Spinal cord (tissue), 10 donors: ENCODE results near the gene STX7. TPM values are rescaled to one million over a fixed set of nuclear protein-coding genes. Genes with fewer than 3 reads are reported as not detected.

Source experiments
- DNase-seq, 6 donors: peaks; one replicate each; pipeline versions ENCODE4 v3.0.0 to v3.0.0-alpha.2; 2013 to 2015; ENCODE audit warnings: low spot score in 6 of 6, low read depth in 4 of 6
- H3K27ac ChIP-seq: one replicate; pipeline ENCODE4 v1.5.1; 2013; ENCODE audit warnings: low read depth, low read length, control low read depth
- H3K27me3 ChIP-seq: one replicate; pipeline ENCODE4 v1.6.1; 2013; ENCODE audit warnings: low read length; ENCODE audit not compliant: control insufficient read depth, insufficient read depth
- H3K36me3 ChIP-seq: one replicate; pipeline ENCODE4 v1.6.1; 2013; ENCODE audit warnings: low read length; ENCODE audit not compliant: control insufficient read depth, insufficient read depth
- H3K4me1 ChIP-seq: one replicate; pipeline ENCODE4 v1.6.1; 2013; ENCODE audit warnings: low read length; ENCODE audit not compliant: control insufficient read depth, insufficient read depth
- H3K4me3 ChIP-seq: one replicate; pipeline ENCODE4 v1.5.1; 2013; ENCODE audit warnings: low read depth, low read length, control low read depth
- H3K9me3 ChIP-seq: one replicate; pipeline ENCODE4 v1.6.1; 2013; ENCODE audit warnings: low read length; ENCODE audit not compliant: control insufficient read depth, insufficient read depth
- WGBS: methylation state at CpG from one replicate; pipeline ENCODE4 v1.1.5; 2013; ENCODE audit warnings: missing lambda C conversion rate; ENCODE audit not compliant: insufficient coverage; 5-methylcytosine and 5-hydroxymethylcytosine counted together
- polyA plus RNA-seq, 2 donors: library from polyadenylated mRNA; unstranded; fragments of 120-200 nt; gene quantifications; one replicate each; pipeline ENCODE4 v1.2.1, GENCODE V29; 2013; ENCODE audit not compliant: insufficient read length in 2 of 2
- total RNA-seq, 2 donors: library from RNA; depleted of rRNA in 1 of 2; stranded (reverse); fragments of 120-200 nt in 1 of 2; fragments of >200 nt in 1 of 2; gene quantifications; one replicate each; pipeline versions ENCODE4 v1.2.3 to v1.2.4, GENCODE V29; 2013 to 2014
- donor health status: healthy.

The STX7 gene
- total and polyA plus RNA-seq, 4 donors = 54.1 to 96.6 (median 71.2) TPM

DNA sequence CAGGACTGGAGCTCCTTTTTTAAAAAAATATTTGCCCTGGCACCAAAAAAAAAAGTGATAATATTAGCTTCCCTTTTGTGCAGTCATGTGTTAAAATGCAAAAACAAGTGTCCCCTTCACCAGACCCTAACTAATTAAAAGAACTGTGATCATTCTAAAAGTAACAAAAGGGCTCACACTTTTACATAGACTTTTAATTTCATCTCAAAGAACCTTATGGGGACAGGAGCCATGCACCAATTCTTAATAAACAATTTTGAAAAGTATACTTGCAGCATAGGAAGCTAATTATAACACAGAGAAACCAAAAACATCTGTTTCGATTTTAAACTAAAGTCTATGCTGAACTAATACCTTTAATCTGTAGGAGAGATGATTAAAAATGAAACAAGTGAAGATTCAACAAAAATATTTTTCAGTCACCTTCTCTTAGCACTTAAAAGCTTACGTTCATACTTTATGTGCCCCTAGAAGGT is 17.3 kb downstream of the STX7 start:
- H3K27ac ChIP-seq = no peak overlapping the region

DNA sequence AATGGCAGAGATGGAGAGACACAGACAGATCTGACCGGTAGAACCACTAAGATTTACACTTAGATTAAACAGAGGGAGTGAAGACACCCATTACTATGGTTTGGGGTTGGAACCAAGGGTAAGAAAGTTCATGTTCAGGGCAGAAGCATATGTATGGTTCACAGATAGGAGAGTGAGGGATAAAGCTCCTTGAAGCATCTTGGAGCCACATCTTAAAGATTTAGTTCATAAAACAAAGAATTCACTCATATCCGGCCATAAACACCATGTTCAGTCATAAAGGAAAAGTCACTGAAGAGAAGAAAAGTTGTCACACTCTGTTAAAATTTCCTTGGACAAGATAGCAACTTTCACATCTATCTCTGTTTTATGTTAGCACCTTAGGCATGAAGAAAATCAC is 18.0 kb downstream of the STX7 start:
- WGBS = no CpG with 5 or more reads among the region's 2 CpGs
- Histone ChIP-seq H3K36me3 (peaks cover 4% of the 10 kb centered on the region), H3K4me3 (no peak overlapping the region), H3K27ac (no peak overlapping the region), H3K4me1 (peaks cover 5% of the 10 kb centered on the region), H3K27me3 (no peaks in the 10 kb centered on the region), H3K9me3 (no peaks in the 10 kb centered on the region)
- DNase-seq = no peak

More for the DNA sequence above, 17.3 kb downstream of the STX7 start:
- Histone ChIP-seq H3K36me3 (peaks cover 6% of the 10 kb centered on the region), H3K4me1 (peaks cover 3% of the 10 kb centered on the region), H3K4me3 (no peak overlapping the region), H3K9me3 (no peaks in the 10 kb centered on the region), H3K27me3 (no peaks in the 10 kb centered on the region)
- no peak for DNase-seq
- no CpG with 5 or more reads among the region's 2 CpGs for WGBS

DNA sequence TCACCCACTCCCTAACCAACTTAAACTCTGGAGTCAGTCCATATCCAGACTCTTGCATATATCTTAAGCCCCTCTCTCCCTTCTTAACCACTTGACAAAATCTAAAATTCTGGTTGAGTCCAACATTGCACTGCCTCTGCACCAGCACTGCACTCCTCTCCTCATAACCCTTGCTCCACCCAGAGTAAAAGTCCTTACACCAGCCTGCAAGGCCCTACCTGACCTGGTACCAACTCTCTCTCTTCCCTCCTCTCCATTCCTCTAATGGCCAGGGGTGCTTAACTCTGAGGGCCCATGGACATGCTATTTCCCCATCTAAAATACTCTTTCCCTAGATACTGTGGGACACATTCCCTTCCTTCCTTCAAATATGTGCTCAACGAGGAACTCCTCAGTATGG is 21.0 kb downstream of the STX7 start:
- H3K27me3 ChIP-seq = no peaks in the 10 kb centered on the region
- H3K36me3 ChIP-seq = no peaks in the 10 kb centered on the region
- peaks cover 5% of the 10 kb centered on the region for H3K4me1 ChIP-seq
- H3K9me3 ChIP-seq = no peaks in the 10 kb centered on the region
- no peak for DNase-seq
- WGBS = 79% methylated on average over 1 of the region's 1 CpG
- H3K4me3 ChIP-seq = no peak overlapping the region
- no peak overlapping the region for H3K27ac ChIP-seq

DNA sequence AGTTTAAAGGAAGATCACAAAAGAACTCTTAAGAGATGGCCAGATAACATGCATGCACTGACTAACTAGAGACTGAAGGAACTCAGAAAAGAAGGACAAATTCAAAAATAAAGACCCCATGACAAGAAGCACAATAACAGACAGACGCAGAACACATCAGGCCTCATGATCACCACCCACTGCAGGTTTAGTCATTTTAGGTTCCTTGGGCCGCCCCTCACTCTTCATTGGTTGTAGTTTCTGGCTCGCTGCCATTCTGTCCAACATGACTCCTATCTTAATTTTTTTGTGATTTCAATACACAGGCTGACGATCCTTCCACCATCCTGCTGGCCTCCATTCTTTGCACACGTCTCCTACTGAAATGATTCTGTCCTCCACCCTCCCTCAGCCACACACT is 21.6 kb downstream of the STX7 start:
- no peak overlapping the region for H3K27ac ChIP-seq
- H3K9me3 ChIP-seq = no peaks in the 10 kb centered on the region
- no peaks in the 10 kb centered on the region for H3K36me3 ChIP-seq
- H3K27me3 ChIP-seq = no peaks in the 10 kb centered on the region
- WGBS = 75% methylated on average over 5 of the region's 5 CpGs
- H3K4me3 ChIP-seq = no peak overlapping the region
- H3K4me1 ChIP-seq = peaks cover 5% of the 10 kb centered on the region
- DNase-seq = no peak

DNA sequence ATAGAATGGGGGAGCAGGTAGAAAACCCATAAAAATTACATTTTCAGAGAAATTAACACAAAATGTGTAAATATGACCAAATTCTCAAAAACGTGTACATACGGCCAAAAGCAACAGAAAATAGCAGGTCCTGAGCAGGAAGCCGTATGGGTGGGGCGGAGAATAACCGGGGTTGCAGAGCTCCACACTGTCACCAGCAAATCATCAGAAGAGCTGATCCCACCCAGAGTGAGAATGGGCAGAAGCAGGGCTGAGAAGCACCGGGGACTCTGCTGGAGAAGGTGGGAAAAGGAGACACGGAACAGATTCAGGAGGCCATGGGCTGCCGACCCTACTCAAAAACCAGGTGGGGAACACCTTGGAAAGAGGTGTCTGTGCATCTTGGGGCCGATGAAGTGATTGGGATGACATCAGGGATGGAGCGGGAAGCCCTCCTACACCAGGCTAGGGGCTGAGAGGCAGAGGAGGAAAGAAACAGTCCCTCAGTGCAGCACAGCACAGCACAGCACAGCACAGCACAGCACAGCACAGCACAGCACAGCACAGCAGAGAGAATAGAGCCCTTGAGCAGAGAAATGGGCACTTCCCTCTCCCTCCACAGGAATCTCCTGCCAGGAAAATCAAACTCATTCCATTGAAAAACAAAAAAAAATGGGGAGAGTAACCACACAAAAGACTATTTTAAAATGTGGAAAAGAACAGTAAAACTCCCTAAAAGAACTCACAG is 22.3 kb downstream of the STX7 start:
- H3K9me3 ChIP-seq = no peaks in the 10 kb centered on the region
- H3K27ac ChIP-seq = no peak overlapping the region
- H3K36me3 ChIP-seq = no peaks in the 10 kb centered on the region
- no peak overlapping the region for H3K4me3 ChIP-seq
- WGBS = 92% methylated on average over 3 of the region's 10 CpGs
- no peaks in the 10 kb centered on the region for H3K27me3 ChIP-seq
- no peak for DNase-seq
- H3K4me1 ChIP-seq = peaks cover 5% of the 10 kb centered on the region

DNA sequence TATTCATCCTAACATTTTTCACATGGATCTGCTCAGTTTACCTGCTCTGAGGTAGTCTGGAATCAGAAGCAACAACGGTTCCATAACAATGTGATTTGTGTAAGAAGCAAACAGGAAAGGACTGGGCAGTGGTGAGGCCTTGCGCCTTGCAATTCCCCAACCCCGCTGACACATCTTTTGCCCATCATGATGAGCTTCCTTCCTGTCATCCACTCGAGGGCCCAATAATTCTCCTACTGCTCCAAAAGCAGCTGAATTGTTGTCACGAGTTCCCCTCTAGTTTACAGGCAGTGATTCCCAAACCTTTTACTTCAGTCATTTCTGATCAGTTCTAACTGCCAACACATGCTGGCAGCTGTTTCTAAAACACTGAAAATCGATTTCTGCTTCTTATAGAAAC is 22.9 kb downstream of the STX7 start:
- Histone ChIP-seq H3K4me1 (peaks cover 5% of the 10 kb centered on the region), H3K9me3 (no peaks in the 10 kb centered on the region), H3K36me3 (no peaks in the 10 kb centered on the region), H3K27ac (no peak overlapping the region), H3K4me3 (no peak overlapping the region), H3K27me3 (no peaks in the 10 kb centered on the region)
- WGBS = 69% methylated on average over 4 of the region's 6 CpGs
- DNase-seq = no peak

DNA sequence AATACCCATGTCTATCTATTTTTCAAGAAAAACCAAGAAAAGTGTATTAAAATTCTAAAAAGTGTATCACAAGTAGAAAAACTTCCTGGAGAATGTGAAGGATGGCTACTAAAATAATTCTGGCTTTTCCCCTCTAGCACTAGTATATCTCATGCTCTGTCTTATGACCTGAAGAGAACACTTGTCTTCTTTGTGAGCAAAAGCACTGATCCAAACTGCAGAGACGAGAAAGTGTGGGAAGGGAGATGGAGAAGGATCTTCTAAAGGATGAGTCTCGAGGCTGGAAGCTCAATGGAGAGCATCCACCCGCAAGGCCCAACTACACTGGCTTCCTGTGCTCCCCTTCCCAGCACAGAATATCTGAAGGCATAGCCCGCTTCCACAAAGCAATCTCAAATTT is 23.5 kb downstream of the STX7 start:
- 100% methylated on average over 1 of the region's 4 CpGs for WGBS

DNA sequence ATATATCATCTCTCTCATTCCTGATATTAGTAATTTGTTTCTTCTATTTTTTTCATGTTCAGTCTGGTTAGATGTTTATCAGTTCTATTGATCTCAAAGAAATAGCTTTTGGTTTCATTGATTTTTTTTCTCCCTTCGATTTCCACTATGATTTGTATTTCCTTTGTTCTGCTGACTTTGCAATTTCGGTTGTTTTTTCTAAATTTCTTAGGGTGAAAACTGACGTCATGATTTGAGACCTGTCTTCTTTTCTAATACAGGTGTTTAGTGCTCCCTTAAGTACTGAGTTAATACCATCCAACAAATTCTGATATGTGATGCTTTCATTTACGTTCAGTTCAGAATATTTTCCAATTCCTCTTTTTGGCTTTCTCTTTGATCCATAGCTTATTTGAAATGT is 25.2 kb downstream of the STX7 start:
- H3K27me3 ChIP-seq = no peaks in the 10 kb centered on the region
- no CpG with 5 or more reads among the region's 4 CpGs for WGBS
- H3K4me1 ChIP-seq = peaks cover 5% of the 10 kb centered on the region

More for the DNA sequence above, 23.5 kb downstream of the STX7 start:
- no peaks in the 10 kb centered on the region for H3K27me3 ChIP-seq
- H3K9me3 ChIP-seq = no peaks in the 10 kb centered on the region
- no peak overlapping the region for H3K4me3 ChIP-seq
- H3K36me3 ChIP-seq = no peaks in the 10 kb centered on the region
- no peak overlapping the region for H3K27ac ChIP-seq
- peaks cover 5% of the 10 kb centered on the region for H3K4me1 ChIP-seq
- DNase-seq = no peak

DNA sequence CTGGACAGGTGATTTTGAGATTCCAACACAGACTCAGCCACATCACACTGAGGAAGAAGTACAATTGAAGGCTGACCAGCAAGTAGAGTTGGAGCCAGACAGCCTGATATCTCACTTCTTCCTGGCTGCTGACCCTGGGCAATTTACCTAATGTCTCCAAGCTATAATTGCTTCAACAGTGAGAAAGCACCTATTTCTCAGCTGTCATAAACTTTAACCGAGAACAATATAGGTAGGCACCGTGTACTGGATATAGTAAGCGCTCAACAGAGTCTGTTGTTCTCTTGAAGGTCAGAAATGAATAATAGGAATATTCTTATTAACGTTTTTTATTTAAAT is 28.3 kb downstream of the STX7 start:
- DNase-seq = no peak
- H3K4me3 ChIP-seq = no peak overlapping the region
- no CpG with 5 or more reads among the region's 4 CpGs for WGBS
- H3K4me1 ChIP-seq = no peaks in the 10 kb centered on the region
- H3K9me3 ChIP-seq = no peaks in the 10 kb centered on the region
- H3K27me3 ChIP-seq = no peaks in the 10 kb centered on the region
- H3K36me3 ChIP-seq = no peaks in the 10 kb centered on the region
- no peak overlapping the region for H3K27ac ChIP-seq

More for the DNA sequence above, 25.2 kb downstream of the STX7 start:
- no peaks in the 10 kb centered on the region for H3K9me3 ChIP-seq
- H3K27ac ChIP-seq = no peak overlapping the region
- no peaks in the 10 kb centered on the region for H3K36me3 ChIP-seq
- H3K4me3 ChIP-seq = no peak overlapping the region
- DNase-seq = no peak
